ENCODE data around the gene CCDC127.
"Not testable (repeated sequence)": the region's sequence is repeated elsewhere in the genome, so short reads cannot be mapped to it uniquely, and the experiment has no call there.

- TF ChIP-seq POLR2AphosphoS2 (IDR thresholded peaks at IDR 0.05; ENCODE audit: low read depth, low read length); CTCF (CRISPR knock-in tag; IDR thresholded peaks at IDR 0.05); ARNT (IDR thresholded peaks at IDR 0.05); REL (CRISPR knock-in tag; conservative IDR thresholded peaks at IDR 0.05); GABPA (IDR thresholded peaks at IDR 0.05; ENCODE audit: low read depth, low read length); GABPA (CRISPR knock-in tag; IDR thresholded peaks at IDR 0.05; ENCODE audit: low read depth); POLR2A (IDR thresholded peaks at IDR 0.05; ENCODE audit: insufficient read depth in 1 of 2, low read depth in 2 of 2, low read length in 2 of 2); ATF6 (CRISPR knock-in tag; conservative IDR thresholded peaks at IDR 0.05): not testable (repeated sequence)
Measured at GRCh38 chr5:164783-165182, 53.2 kb downstream of the CCDC127 start.

Data from HepG2 (cell line).